ENCODE measurements around the gene KCND3. TPM values are rescaled to one million over a fixed set of nuclear protein-coding genes. Genes with fewer than 3 reads are reported as not detected.

Gene KCND3
- total RNA-seq, 1 experiment from 2014 or later, result 0.17 TPM

DNA sequence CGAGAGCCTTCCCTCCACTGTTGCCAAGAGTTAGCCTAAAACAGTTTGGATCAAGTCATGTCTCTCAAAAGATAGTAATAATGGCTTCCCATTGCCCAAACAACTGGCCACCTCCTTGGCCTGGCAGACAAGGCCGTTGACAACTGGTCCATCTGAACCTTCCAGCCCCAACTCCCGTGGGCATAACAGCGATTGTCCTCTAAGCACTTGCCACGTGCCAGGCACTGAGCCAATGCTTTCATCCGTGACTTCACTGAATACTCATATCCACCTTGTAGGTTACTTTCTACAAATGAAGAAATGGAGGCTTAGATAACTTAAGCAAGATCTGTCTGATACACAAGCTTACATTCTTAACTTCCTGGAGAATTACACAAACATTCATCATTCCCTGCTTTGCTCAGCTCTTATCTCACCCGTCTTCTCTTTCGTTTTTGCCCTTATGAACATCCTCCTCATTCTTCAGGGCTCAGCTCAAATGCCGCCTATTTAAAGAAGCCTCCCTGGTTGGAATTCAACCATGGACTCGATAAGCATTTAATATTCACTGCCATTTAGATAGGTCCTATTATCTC, 106.4 kb downstream of the KCND3 start:
- no peak for DNase-seq (ENCODE audit: low spot score)

GRCh38 chr1:111882559-111882958, 106.9 kb downstream of the KCND3 start:
- no peak for DNase-seq (ENCODE audit: low spot score)

GRCh38 chr1:111880881-111881837, 108.3 kb downstream of the KCND3 start:
- no peak for DNase-seq (ENCODE audit: low spot score)

DNA sequence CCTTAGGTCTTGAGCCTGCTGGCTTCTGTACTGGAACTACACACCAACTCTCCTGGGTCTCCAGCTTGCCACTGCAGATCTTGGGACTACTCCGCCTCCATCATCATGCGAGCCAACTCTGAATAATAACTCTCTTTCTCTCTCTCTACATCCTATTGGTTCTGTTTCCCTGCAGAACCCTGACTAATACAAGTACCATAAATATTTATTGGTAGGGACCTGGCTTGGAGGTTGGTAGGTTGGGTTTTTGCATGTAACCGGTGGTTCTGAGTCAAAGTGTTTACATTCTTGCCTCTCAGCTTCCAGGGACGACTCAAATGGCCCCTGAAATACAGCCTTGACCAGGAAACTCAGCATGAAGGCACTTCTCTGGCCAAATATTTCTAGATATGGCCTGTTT, 110.4 kb downstream of the KCND3 start:
- no peak for DNase-seq (ENCODE audit: low spot score)

- no peak for DNase-seq (ENCODE audit: low spot score)
These were observed 110.8 kb downstream of the KCND3 start for GRCh38 chr1:111878649-111879048.

- DNase-seq (ENCODE audit: low spot score), result no peak
These were observed 111.4 kb downstream of the KCND3 start for GRCh38 chr1:111878091-111878490.

DNA sequence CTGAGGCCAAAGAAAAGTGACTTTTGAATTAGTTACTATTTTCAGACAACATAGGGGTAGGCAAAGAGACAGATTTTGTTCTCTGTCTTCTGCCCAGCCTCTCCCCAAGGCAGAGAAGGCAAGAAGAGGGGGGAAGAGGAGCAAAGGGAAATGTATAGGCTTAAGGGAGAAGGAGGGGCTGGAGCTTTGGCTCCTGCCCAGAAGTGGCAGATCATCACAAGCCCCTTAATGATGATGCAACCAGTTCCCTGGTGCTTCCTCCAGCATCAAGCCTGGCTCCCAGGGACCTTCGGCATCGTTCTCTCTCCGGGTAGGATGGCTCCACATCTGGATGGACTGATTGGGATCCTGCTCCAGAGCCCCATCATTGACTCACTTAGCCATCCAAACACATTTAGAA, 112.8 kb downstream of the KCND3 start:
- DNase-seq (ENCODE audit: low spot score), result no peak

- DNase-seq (ENCODE audit: low spot score), result no peak
These were observed 113.8 kb downstream of the KCND3 start for GRCh38 chr1:111875640-111876039.

DNA sequence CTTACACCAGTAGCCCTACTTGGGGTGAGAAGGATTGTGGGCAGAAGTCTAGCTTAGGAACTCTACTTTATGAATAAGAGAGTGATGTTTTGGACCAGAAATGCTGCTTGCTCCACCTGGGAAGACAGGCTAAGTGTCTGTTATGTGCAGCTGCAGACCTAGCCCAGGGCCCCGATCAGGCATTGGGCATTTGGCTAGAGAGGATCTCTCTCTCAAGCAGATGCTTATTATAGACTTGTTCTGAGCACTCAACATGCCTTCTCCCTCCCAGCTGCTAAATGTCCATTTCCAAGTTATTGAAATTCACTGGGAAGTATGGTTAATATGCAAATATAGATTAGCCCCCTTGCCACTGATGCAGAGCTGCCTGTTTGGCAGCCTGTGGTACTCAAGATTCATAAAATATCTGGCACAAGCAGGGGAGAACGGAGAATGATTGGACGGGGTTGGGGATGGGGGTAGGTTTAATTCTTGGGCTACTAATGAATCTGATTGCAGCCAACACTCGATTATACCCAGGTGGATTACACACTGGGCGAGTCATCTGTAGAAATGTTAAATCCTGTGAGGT, 115.9 kb downstream of the KCND3 start:
- DNase-seq (ENCODE audit: low spot score), result no peak

GRCh38 chr1:111870181-111870580, 119.3 kb downstream of the KCND3 start:
- DNase-seq (ENCODE audit: low spot score), result no peak

GRCh38 chr1:111867868-111868440, 121.5 kb downstream of the KCND3 start:
- DNase-seq (ENCODE audit: low spot score), result no peak

GRCh38 chr1:111864862-111865261, 124.6 kb downstream of the KCND3 start:
- DNase-seq (ENCODE audit: low spot score), result peak; percentile 7

DNA sequence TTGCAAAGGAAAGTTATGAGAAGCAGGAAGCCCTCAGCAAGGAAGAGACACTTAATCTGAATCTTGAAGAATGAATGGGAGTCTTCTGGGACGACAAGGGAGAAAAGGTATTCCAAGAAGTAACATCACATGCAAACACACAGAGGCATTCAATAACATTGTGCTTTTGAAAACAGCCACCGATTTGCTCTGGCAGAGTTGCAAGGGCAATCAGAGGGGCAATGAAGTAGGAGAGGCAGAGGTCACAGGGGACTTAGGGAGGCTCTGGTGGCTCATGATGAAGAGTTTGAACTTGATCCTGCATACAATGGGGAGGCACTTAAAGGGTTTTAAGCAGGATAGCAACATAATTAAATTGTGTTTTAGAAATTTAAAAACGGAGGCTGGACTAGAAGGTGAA, 126.1 kb downstream of the KCND3 start:
- DNase-seq (ENCODE audit: low spot score), result no peak

DNA sequence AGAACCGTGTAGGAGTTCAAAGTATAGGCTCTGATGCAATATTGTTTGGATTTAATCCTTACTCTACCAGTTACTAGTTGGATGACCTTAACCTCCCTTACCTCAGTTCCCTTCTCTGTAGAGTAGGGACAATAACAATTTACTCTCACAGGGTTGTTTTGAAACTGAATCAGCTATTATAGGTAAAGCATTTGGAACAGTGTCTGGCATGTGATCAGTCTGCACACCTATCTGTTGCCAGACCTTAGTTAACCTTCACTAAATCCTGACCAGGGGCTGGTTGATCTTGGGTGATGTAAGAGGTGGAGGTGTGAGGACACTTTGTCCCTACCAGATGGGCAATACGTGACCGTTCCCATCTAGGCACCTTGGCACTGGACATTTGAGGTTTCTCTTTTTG, 126.9 kb downstream of the KCND3 start:
- no peak for DNase-seq (ENCODE audit: low spot score)

GRCh38 chr1:111861523-111861922, 127.9 kb downstream of the KCND3 start:
- DNase-seq (ENCODE audit: low spot score), result no peak

GRCh38 chr1:111857194-111857651, 132.2 kb downstream of the KCND3 start:
- no peak for DNase-seq (ENCODE audit: low spot score)

GRCh38 chr1:111856411-111857185, 132.9 kb downstream of the KCND3 start:
- no peak for DNase-seq (ENCODE audit: low spot score)

DNA sequence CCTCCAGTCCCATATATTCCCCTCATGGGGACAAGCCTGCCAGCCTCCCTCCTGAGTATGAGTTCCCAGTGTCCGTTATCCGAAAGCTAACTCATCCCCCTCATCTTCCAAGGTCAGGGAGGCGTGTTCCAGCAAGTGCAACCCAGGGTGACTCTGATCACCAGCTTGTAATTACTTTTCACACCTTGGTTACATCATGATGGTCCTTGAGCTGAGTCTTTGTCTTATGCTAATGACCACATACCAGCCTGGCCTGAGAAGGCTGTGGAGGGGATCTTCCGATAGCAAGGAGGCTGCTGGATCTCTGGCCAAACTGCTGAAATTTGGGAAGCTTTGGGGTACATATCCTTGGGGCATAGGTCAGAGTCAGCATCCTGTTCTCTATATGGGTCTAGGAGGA, 134.2 kb downstream of the KCND3 start:
- no peak for DNase-seq (ENCODE audit: low spot score)

GRCh38 chr1:111852261-111852721, 137.2 kb downstream of the KCND3 start:
- no peak for DNase-seq (ENCODE audit: low spot score)

DNA sequence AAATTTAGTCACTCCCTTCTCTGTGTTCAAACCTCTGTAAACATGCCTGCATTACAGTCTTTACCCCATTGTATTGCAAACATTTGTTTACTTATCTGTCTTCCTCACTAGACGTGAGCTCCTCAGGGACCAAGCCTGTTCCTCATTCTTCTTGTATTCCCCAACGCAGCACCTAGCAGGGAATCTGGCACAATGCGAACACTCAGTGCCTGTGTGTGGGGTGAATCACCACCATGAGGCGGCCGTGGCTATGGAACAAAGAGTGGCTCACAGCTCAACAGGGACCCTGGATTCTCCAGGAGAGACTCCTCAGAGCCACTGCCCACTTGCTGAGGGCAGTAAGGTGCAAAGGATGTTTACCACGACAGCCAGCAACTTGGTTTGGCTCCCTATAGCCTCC, 137.9 kb downstream of the KCND3 start:
- no peak for DNase-seq (ENCODE audit: low spot score)

- no peak for DNase-seq (ENCODE audit: low spot score)
These were observed 139.4 kb downstream of the KCND3 start for GRCh38 chr1:111850109-111850508.

All from A172 (cell line).